ENCODE results near the gene CPT1C. TPM values are rescaled to one million over a fixed set of nuclear protein-coding genes. Genes with fewer than 3 reads are reported as not detected.

CPT1C gene
- total and polyA plus RNA-seq, 2 experiments from 2014 or later, result 6.2 to 6.8 TPM

- 80% methylated on average over 1 of the region's 1 CpG for WGBS (ENCODE audit: low lambda C conversion rate, missing lambda C conversion rate)
- Histone ChIP-seq H3K4me1 (ENCODE audit: insufficient read depth) (peaks cover 5% of the 10 kb centered on the region), H3K4me3 (no peak overlapping the region), H3K27ac (no peak overlapping the region), H3K4me2 (no peak overlapping the region), H3K36me3 (replicated peaks; ENCODE audit: insufficient read depth, low read depth) (no peaks in the 10 kb centered on the region), H2AFZ (no peak overlapping the region), H3K79me2 (no peaks in the 10 kb centered on the region), H3K9me3 (ENCODE audit: low read depth) (no peaks in the 10 kb centered on the region), H3K9me2 (replicated peaks; ENCODE audit: insufficient read depth) (no peaks in the 10 kb centered on the region), H3K27me3 (no peaks in the 10 kb centered on the region), H4K20me1 (ENCODE audit: insufficient read depth, poor library complexity, severe bottlenecking) (no peaks in the 10 kb centered on the region)
- no peak for DNase-seq (ENCODE audit: low spot score)
- no peak for TF ChIP-seq EZH2phosphoT487 (IDR thresholded peaks at IDR 0.05; ENCODE audit: low read depth, severe bottlenecking, unreplicated experiment)
- TF ChIP-seq EZH2 (IDR thresholded peaks at IDR 0.05; ENCODE audit: borderline replicate concordance), result no peak
- no peak for TF ChIP-seq CTCF (IDR thresholded peaks at IDR 0.05; ENCODE audit: poor library complexity)
These were observed 70.3 kb downstream of the CPT1C start for GRCh38 chr19:49761249-49761624.

GRCh38 chr19:49761625-49762311 is 70.9 kb downstream of the CPT1C start:
- Histone ChIP-seq H2AFZ (no peak overlapping the region), H3K27ac (no peak overlapping the region)

GRCh38 chr19:49763230-49763629 is 72.3 kb downstream of the CPT1C start, which contains the start of gene TSKS:
Gene TSKS (minus strand): TSS chr19:49763306. CDS start chr19:49763247, 59 bp downstream.
- Histone ChIP-seq H3K4me1 (ENCODE audit: insufficient read depth) (peaks cover 10% of the 10 kb centered on the region), H4K20me1 (ENCODE audit: insufficient read depth, poor library complexity, severe bottlenecking) (no peaks in the 10 kb centered on the region), H2AFZ (no peak within 1 kb of the TSS), H3K36me3 (replicated peaks; ENCODE audit: insufficient read depth, low read depth) (no peaks in the 10 kb centered on the region), H3K79me2 (peaks cover 13% of the 10 kb centered on the region), H3K27me3 (no peaks in the 10 kb centered on the region), H3K4me2 (no peak within 1 kb of the TSS), H3K27ac (no peak within 1 kb of the TSS), H3K9me3 (ENCODE audit: low read depth) (no peaks in the 10 kb centered on the region), H3K9me2 (replicated peaks; ENCODE audit: insufficient read depth) (no peaks in the 10 kb centered on the region), H3K4me3 (no peak within 1 kb of the TSS)
- DNase-seq (ENCODE audit: low spot score), result no peak
- TF ChIP-seq EZH2phosphoT487 (IDR thresholded peaks at IDR 0.05; ENCODE audit: low read depth, severe bottlenecking, unreplicated experiment) (no peak), EZH2 (IDR thresholded peaks at IDR 0.05; ENCODE audit: borderline replicate concordance) (no peak), CTCF (IDR thresholded peaks at IDR 0.05; ENCODE audit: poor library complexity) (no peak)
- WGBS (ENCODE audit: low lambda C conversion rate, missing lambda C conversion rate), result 95% methylated on average over 6 of the region's 6 CpGs

More at GRCh38 chr19:49761625-49762311, 70.9 kb downstream of the CPT1C start:
- TF ChIP-seq EZH2phosphoT487 (IDR thresholded peaks at IDR 0.05; ENCODE audit: low read depth, severe bottlenecking, unreplicated experiment) (no peak), EZH2 (IDR thresholded peaks at IDR 0.05; ENCODE audit: borderline replicate concordance) (no peak), CTCF (IDR thresholded peaks at IDR 0.05; ENCODE audit: poor library complexity) (peak; percentile 6)
- no peaks in the 10 kb centered on the region for H4K20me1 ChIP-seq (ENCODE audit: insufficient read depth, poor library complexity, severe bottlenecking)
- no peaks in the 10 kb centered on the region for H3K27me3 ChIP-seq
- no peaks in the 10 kb centered on the region for H3K9me2 ChIP-seq (replicated peaks; ENCODE audit: insufficient read depth)
- peak; percentile 37 for DNase-seq (ENCODE audit: low spot score)
- 80% methylated on average over 16 of the region's 16 CpGs for WGBS (ENCODE audit: low lambda C conversion rate, missing lambda C conversion rate)
- no peak overlapping the region for H3K4me3 ChIP-seq
- H3K79me2 ChIP-seq, result no peaks in the 10 kb centered on the region
- H3K9me3 ChIP-seq (ENCODE audit: low read depth), result no peaks in the 10 kb centered on the region
- H3K36me3 ChIP-seq (replicated peaks; ENCODE audit: insufficient read depth, low read depth), result no peaks in the 10 kb centered on the region
- peaks cover 5% of the 10 kb centered on the region for H3K4me1 ChIP-seq (ENCODE audit: insufficient read depth)
- H3K4me2 ChIP-seq, result no peak overlapping the region

Small RNAs within 50 kb of the gene (microRNA-seq; reads per million reads assigned to microRNA genes)
- gene MIR5088, result not detected

Small RNAs within 50 kb of the gene (small RNA-seq; reads per million reads assigned to genes)
- not detected for gene MIR5088

Other genes with a start within 250 kb of the CPT1C start
- gene SLC17A7, start 249.6 kb upstream of the CPT1C start, total RNA-seq, result 0.13 TPM in 1 of 2 replicates, not detected in the other
- 0.51 TPM in 1 of 2 replicates, not detected in the other for gene SLC17A7, start 249.6 kb upstream of the CPT1C start, polyA plus RNA-seq
- 72.1 and 73.2 TPM in 2 replicates for gene PIH1D1, start 239.3 kb upstream of the CPT1C start, total RNA-seq
- 79.8 and 98.9 TPM in 2 replicates for gene PIH1D1, start 239.3 kb upstream of the CPT1C start, polyA plus RNA-seq
- gene ALDH16A1, start 237.9 kb upstream of the CPT1C start, total RNA-seq, result 29.9 and 32.4 TPM in 2 replicates
- gene ALDH16A1, start 237.9 kb upstream of the CPT1C start, polyA plus RNA-seq, result 36.5 and 38.7 TPM in 2 replicates
- 0.24 and 1.3 TPM in 2 replicates for gene FLT3LG, start 216.9 kb upstream of the CPT1C start, total RNA-seq
- gene FLT3LG, start 216.9 kb upstream of the CPT1C start, polyA plus RNA-seq, result 2.8 and 3.0 TPM in 2 replicates
- gene RPL13A, start 203.5 kb upstream of the CPT1C start, total RNA-seq, result 1,997 and 2,349 TPM in 2 replicates
- gene RPL13A, start 203.5 kb upstream of the CPT1C start, polyA plus RNA-seq, result 904 and 953 TPM in 2 replicates
- gene RPS11, start 194.7 kb upstream of the CPT1C start, total RNA-seq, result 3,532 and 3,955 TPM in 2 replicates
- gene RPS11, start 194.7 kb upstream of the CPT1C start, polyA plus RNA-seq, result 672 and 689 TPM in 2 replicates
- 313 and 321 TPM in 2 replicates for gene FCGRT, start 178.5 kb upstream of the CPT1C start, total RNA-seq
- gene FCGRT, start 178.5 kb upstream of the CPT1C start, polyA plus RNA-seq, result 509 and 519 TPM in 2 replicates
- 20.5 and 25.8 TPM in 2 replicates for gene RCN3, start 163.1 kb upstream of the CPT1C start, total RNA-seq
- 81.4 and 85.4 TPM in 2 replicates for gene RCN3, start 163.1 kb upstream of the CPT1C start, polyA plus RNA-seq
- 43.4 and 52.8 TPM in 2 replicates for gene NOSIP, start 110.6 kb upstream of the CPT1C start, total RNA-seq
- 92.4 and 93.9 TPM in 2 replicates for gene NOSIP, start 110.6 kb upstream of the CPT1C start, polyA plus RNA-seq
- gene PRRG2, start 109.8 kb upstream of the CPT1C start, total RNA-seq, result 6.0 and 10.2 TPM in 2 replicates
- 4.0 and 4.3 TPM in 2 replicates for gene PRRG2, start 109.8 kb upstream of the CPT1C start, polyA plus RNA-seq
- gene PRR12, start 99.9 kb upstream of the CPT1C start, total RNA-seq, result 2.1 and 3.7 TPM in 2 replicates
- 2.7 and 3.0 TPM in 2 replicates for gene PRR12, start 99.9 kb upstream of the CPT1C start, polyA plus RNA-seq
- 19.2 and 32.6 TPM in 2 replicates for gene RRAS, start 51.0 kb upstream of the CPT1C start, total RNA-seq
- 107 and 125 TPM in 2 replicates for gene RRAS, start 51.0 kb upstream of the CPT1C start, polyA plus RNA-seq
- gene SCAF1, start 48.9 kb upstream of the CPT1C start, total RNA-seq, result 9.8 and 18.6 TPM in 2 replicates
- gene SCAF1, start 48.9 kb upstream of the CPT1C start, polyA plus RNA-seq, result 12.4 and 12.6 TPM in 2 replicates
- gene IRF3, start 25.3 kb upstream of the CPT1C start, total RNA-seq, result 39.2 and 55.6 TPM in 2 replicates
- gene IRF3, start 25.3 kb upstream of the CPT1C start, polyA plus RNA-seq, result 38.8 and 41.8 TPM in 2 replicates
- gene BCL2L12, start 25.2 kb upstream of the CPT1C start, total RNA-seq, result 4.9 and 13.8 TPM in 2 replicates
- 28.3 and 32.5 TPM in 2 replicates for gene BCL2L12, start 25.2 kb upstream of the CPT1C start, polyA plus RNA-seq
- gene PRMT1, start 13.8 kb upstream of the CPT1C start, total RNA-seq, result 189 and 195 TPM in 2 replicates
- gene PRMT1, start 13.8 kb upstream of the CPT1C start, polyA plus RNA-seq, result 175 and 180 TPM in 2 replicates
- 0.12 and 0.50 TPM in 2 replicates for gene ADM5, start 1.5 kb upstream of the CPT1C start, total RNA-seq
- gene ADM5, start 1.5 kb upstream of the CPT1C start, polyA plus RNA-seq, result not detected in 2 replicates
- not detected in 2 replicates for gene TSKS, start 72.2 kb downstream of the CPT1C start, total RNA-seq
- gene TSKS, start 72.2 kb downstream of the CPT1C start, polyA plus RNA-seq, result not detected in 2 replicates
- gene AP2A1, start 75.9 kb downstream of the CPT1C start, total RNA-seq, result 59.3 and 64.8 TPM in 2 replicates
- 60.4 and 62.1 TPM in 2 replicates for gene AP2A1, start 75.9 kb downstream of the CPT1C start, polyA plus RNA-seq
- 19.5 and 20.5 TPM in 2 replicates for gene FUZ, start 122.2 kb downstream of the CPT1C start, total RNA-seq
- 20.4 and 24.2 TPM in 2 replicates for gene FUZ, start 122.2 kb downstream of the CPT1C start, polyA plus RNA-seq
- 23.0 and 29.6 TPM in 2 replicates for gene MED25, start 127.2 kb downstream of the CPT1C start, total RNA-seq
- 83.9 and 100 TPM in 2 replicates for gene MED25, start 127.2 kb downstream of the CPT1C start, polyA plus RNA-seq
- gene PTOV1, start 160.0 kb downstream of the CPT1C start, total RNA-seq, result 76.4 and 114 TPM in 2 replicates
- gene PTOV1, start 160.0 kb downstream of the CPT1C start, polyA plus RNA-seq, result 294 and 305 TPM in 2 replicates
- 16.1 and 27.0 TPM in 2 replicates for gene PNKP, start 176.5 kb downstream of the CPT1C start, total RNA-seq
- gene PNKP, start 176.5 kb downstream of the CPT1C start, polyA plus RNA-seq, result 68.6 and 84.4 TPM in 2 replicates
- 15.6 and 16.3 TPM in 2 replicates for gene AKT1S1, start 186.2 kb downstream of the CPT1C start, total RNA-seq
- gene AKT1S1, start 186.2 kb downstream of the CPT1C start, polyA plus RNA-seq, result 73.0 and 74.5 TPM in 2 replicates
- gene TBC1D17, start 186.6 kb downstream of the CPT1C start, total RNA-seq, result 10.7 and 13.4 TPM in 2 replicates
- 52.8 and 55.1 TPM in 2 replicates for gene TBC1D17, start 186.6 kb downstream of the CPT1C start, polyA plus RNA-seq
- gene IL4I1, start 205.8 kb downstream of the CPT1C start, total RNA-seq, result 0.12 and 0.60 TPM in 2 replicates
- gene IL4I1, start 205.8 kb downstream of the CPT1C start, polyA plus RNA-seq, result 0.33 and 0.97 TPM in 2 replicates
- 19.8 and 34.4 TPM in 2 replicates for gene ATF5, start 238.1 kb downstream of the CPT1C start, total RNA-seq
- gene ATF5, start 238.1 kb downstream of the CPT1C start, polyA plus RNA-seq, result 16.1 and 23.8 TPM in 2 replicates
- 21.3 and 33.8 TPM in 2 replicates for gene NUP62, start 238.4 kb downstream of the CPT1C start, total RNA-seq
- gene NUP62, start 238.4 kb downstream of the CPT1C start, polyA plus RNA-seq, result 33.5 and 34.0 TPM in 2 replicates

Measured in hepatocyte (in vitro differentiated cells).